ENCODE measurements around the gene KRT9. TPM values are rescaled to one million over a fixed set of nuclear protein-coding genes. Genes with fewer than 3 reads are reported as not detected.
A peak's percentile ranks its signal among the peaks of the same experiment; 100 is the strongest.

The KRT9 gene
- total RNA-seq, 1 donor from 2014 or later, result not detected

DNA sequence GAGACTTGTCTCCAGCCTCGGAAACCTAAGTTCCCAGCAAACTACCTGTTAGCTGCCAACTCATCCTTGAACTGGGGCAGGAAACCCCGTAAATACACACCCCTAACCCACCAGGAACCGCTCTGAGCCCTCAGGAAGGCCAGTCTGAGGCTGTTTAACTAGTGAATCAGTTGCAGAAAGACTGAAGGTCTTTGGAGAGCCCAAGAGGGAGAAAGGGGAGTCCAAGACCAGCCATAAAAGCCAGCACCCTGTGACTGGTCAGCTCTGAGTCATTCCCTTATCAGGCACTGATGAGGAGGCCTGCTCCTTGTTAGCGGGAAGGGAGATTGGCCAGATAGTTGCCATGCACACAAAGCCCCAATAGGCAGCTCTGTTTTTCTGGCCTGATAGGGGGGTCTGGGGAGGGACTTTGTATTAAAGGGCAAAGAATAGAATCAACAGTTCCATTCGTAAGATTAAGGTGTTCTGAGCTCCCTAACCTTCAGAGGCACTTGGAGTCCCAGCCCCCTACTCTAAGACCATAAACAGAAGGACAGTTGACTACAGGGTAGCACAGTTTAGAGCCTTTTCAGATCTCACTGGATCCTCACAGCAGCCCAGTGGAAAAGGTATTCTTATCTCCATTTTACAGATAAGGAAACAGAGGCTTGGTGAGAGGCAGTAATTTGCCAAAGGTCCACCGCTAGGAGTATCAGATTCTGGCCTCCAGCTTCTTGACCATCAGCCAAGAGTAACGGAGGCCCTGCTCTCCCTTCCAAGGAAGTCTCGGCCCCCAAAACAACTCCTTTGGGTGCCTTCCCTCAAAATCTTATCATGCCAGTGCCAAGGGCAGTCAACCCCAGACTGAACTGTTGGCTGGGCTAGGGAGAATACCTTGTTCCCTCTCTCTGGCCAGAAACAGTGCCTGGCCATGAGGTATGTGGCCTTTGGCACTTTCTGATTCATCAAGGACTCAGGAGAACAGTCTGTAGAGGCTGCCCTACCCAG lies 41.5 kb downstream of the KRT9 start:
- DNase-seq (ENCODE audit: low read depth), result peak; percentile 77
- H3K4me3 ChIP-seq (ENCODE audit: low read depth, low read length), result no peak overlapping the region
- TF ChIP-seq, protein P1, sequence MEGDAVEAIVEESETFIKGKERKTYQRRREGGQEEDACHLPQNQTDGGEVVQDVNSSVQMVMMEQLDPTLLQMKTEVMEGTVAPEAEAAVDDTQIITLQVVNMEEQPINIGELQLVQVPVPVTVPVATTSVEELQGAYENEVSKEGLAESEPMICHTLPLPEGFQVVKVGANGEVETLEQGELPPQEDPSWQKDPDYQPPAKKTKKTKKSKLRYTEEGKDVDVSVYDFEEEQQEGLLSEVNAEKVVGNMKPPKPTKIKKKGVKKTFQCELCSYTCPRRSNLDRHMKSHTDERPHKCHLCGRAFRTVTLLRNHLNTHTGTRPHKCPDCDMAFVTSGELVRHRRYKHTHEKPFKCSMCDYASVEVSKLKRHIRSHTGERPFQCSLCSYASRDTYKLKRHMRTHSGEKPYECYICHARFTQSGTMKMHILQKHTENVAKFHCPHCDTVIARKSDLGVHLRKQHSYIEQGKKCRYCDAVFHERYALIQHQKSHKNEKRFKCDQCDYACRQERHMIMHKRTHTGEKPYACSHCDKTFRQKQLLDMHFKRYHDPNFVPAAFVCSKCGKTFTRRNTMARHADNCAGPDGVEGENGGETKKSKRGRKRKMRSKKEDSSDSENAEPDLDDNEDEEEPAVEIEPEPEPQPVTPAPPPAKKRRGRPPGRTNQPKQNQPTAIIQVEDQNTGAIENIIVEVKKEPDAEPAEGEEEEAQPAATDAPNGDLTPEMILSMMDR (conservative IDR thresholded peaks at IDR 0.05; ENCODE audit: low read depth, low read length), result no peak

DNA sequence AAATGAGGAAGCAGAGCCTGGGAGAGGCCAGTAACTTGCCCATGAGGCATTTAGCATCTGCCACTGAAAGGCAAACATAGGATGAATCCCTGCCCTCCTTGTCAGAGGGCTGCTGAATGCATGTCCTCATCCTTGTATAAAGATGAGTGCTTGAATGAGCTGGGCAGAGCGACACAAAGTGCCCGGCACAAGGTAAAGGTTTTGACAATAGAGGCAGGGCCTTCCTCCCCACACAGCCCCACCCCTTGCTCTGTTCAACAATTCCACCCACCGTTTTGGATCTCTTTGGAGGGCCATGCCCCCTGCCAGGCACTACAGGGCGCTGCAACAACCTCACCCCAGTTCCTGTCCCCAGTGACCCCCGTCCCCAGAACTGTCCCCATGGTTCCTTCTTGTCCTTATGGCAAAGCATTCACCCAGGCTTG lies 42.4 kb downstream of the KRT9 start:
- TF ChIP-seq, protein P1 (conservative IDR thresholded peaks at IDR 0.05; ENCODE audit: low read depth, low read length), result no peak
- DNase-seq (ENCODE audit: low read depth), result no peak
- no peak overlapping the region for H3K4me3 ChIP-seq (ENCODE audit: low read depth, low read length)

DNA sequence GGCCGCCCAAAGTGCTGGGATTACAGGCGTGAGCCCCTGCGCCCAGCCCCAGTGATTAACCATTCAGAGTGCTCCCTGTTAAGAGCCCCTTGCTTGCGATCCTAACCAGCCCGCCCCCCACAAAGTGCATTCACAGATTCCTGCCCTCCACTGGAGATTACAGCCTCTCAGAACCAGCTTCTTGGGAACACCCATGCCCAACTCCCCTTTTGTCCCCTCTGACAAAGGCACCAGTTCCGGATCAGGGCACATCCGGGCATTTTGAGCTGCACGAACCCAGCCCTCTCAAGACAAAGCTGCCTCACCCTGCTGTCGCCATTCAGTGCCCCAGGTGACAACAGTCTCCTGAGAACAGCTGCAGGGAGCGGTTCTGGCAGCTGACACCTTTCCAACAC lies 42.9 kb downstream of the KRT9 start:
- H3K4me3 ChIP-seq (ENCODE audit: low read depth, low read length), result no peak overlapping the region
- no peak for DNase-seq (ENCODE audit: low read depth)
- TF ChIP-seq, protein P1 (conservative IDR thresholded peaks at IDR 0.05; ENCODE audit: low read depth, low read length), result no peak

DNA sequence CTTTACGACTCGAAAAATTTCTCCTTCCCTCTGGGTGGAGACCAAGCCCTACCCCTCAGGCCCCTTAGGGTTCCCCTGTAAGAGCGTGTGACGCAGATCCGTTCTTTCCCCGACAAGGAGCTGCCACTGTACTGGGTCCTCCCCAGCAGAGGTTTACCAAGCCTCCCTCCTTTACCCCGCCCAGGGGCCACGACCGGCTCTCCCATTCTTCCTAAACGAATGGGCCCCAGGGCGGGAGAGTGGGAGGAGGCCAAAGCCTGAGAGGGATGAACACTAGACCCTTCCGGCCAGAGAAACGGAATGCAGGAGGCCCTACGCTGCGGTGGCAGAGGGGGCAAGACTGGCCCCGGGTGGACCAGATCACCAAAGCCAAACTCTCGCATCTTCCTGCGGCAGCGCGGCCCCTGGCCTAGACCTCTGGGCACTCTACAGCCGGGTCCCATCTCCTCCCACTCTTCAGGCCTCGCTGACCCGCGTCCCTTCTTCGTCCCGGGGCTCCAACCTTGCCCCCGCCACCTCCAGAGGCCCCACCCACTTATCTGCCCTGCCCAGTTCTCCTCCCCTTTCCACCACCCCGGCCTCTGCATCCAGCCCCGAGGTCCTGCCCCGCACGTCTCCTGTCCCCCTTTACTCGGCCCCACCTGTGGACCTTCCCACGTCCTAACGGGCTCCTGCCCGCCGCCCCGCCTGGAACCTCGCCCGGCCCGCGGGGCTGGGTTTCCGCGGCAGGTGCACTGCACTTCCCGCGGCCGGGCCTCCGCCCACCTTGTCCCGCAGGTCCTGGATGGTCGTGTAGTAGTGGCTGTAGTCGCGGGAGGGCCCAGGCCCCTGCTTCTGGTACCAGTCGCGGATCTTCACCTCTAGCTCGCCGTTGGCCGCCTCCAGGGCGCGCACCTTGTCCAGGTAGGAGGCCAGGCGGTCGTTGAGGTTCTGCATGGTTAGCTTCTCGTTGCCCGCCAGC lies 44.5 kb downstream of the KRT9 start:
- TF ChIP-seq, protein P1 (conservative IDR thresholded peaks at IDR 0.05; ENCODE audit: low read depth, low read length), result no peak
- no peak for DNase-seq (ENCODE audit: low read depth)
- peak overlapping the region; percentile 85 for H3K4me3 ChIP-seq (ENCODE audit: low read depth, low read length)

DNA sequence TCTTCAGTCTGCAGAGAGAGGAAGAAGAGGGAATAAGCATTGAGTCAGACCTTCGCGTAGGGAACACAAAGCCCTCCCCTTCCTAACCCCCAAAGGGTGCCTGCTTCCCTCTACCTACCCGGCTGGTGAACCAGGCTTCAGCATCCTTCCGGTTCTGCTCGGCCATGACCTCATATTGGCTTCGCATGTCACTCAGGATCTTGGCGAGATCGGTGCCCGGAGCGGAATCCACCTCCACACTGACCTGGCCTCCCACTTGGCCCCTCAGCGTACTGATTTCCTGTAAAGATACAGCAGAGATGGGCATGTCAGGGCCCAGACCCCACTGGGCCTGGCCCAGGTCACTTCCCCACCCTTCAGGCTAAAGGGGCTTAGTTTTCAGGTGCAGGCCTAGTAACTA lies 47.6 kb downstream of the KRT9 start:
- DNase-seq (ENCODE audit: low read depth), result no peak
- TF ChIP-seq, protein P1 (conservative IDR thresholded peaks at IDR 0.05; ENCODE audit: low read depth, low read length), result no peak
- H3K4me3 ChIP-seq (ENCODE audit: low read depth, low read length), result no peak overlapping the region

DNA sequence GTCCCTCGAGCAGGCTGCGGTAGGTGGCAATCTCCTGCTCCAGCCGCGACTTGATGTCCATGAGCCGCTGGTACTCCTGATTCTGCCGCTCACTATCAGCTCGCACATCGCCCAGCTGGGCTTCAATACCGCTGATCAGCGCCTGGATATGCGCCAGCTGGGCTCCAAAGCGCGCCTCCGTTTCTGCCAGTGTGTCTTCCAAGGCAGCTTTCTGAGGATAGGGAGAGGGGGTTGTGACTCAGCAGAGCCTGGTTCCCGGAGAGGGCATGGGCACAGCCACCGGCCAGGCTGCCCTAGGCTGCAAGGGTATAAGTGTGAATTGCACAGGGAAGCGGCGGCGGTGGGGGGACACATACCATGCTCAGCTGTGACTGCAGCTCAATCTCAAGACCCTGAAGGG lies 48.1 kb downstream of the KRT9 start:
- TF ChIP-seq, protein P1 (conservative IDR thresholded peaks at IDR 0.05; ENCODE audit: low read depth, low read length), result no peak
- DNase-seq (ENCODE audit: low read depth), result no peak
- H3K4me3 ChIP-seq (ENCODE audit: low read depth, low read length), result no peak overlapping the region
